Suppressor macrophage treated with lipopolysaccharide for 1 hour (primary cell): ENCODE results near the gene NAIF1.
"Not testable (repeated sequence)": the region's sequence is repeated elsewhere in the genome, so short reads cannot be mapped to it uniquely, and the experiment has no call there.

Source experiments
- DNase-seq, 3 donors: peaks; one replicate each; pipeline ENCODE4 v3.0.0-alpha.2; 2020 to 2022

The NAIF1 gene

DNA sequence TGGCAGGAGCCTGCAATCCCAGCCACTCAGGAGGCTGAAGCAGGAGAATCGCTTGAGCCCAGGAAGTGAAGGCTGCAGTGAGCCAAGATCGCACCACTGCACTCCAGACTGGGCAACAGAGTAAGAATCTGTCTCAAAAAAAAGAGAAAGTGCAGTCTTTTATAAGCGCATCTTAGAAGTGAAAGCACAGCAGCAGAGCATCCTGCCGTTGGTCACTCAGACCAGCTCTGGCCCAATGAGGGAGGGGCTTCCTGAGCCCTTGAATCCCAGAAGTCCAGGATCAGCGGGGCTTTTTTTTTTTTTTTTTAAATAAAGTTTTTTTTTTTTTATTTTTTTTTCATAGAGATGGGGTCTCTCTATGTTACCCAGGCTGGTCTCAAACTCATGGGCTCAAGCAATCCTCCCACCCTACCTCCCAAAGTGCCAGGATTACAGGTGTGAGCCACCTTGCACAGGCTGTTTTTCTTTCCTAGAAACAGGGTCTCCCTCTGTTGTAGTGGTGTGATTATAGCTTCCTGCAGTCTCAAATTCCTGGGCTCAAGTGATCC is 42.3 kb downstream of the NAIF1 start:
- no peak for DNase-seq

DNA sequence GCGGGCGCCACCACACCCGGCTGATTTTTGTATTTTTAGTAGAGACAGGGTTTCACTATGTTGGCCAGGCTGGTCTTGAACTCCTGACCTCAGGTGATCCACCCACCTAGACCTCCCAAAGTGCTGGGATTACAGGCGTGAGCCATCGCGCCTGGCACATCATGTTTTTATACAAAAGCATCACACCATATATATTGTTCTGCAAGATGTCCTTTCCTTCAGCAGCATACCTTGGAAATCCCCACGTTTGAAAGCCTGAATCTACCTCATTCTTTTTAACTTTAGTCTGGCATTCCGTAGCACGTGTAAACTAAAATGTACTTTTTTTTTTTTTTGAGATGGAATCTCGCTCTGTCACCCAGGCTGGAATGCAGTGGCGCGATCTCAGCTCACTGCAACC is 43.4 kb downstream of the NAIF1 start:
- not testable (repeated sequence) for DNase-seq

DNA sequence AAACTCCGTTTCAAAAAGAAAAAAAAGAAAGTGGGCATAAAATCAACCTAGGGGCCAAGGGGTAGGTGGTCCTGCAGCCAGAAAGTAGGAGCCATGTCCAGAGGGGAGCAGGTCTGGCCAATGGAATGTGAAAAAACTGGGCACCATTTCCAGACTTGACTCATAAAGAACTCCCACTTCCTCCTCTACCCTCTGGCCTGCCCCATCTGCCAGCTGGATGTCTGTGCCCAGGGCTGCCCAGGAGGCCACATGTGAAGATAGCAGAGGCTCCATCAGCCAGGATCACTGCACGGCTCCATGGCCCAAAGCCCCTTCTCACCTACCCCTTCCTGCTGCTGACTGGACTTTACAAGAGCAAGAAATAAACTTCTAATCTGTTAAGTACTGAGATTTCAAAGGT is 44.2 kb downstream of the NAIF1 start:
- peak; percentile 45 to 47 (median 45) for DNase-seq

DNA sequence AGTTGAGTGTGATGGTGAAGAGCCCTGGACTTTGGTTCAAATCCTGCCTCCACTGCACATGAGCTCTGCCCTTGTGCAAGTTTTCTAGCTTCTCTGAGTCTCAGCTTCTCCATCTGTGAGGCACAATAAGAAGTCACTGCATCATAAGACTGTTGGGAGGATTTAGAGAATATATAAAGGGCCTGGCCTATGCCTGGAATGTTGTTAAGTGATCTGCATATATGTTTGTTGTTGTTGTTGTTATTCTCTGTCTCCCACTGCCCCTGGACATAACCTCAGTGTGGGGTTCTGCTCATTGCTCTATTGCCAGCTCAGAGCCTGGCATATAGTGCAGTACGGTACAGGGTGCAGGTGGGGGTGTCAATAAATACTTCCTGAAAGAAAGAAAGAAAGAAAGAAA is 46.0 kb downstream of the NAIF1 start:
- DNase-seq, result no peak

DNA sequence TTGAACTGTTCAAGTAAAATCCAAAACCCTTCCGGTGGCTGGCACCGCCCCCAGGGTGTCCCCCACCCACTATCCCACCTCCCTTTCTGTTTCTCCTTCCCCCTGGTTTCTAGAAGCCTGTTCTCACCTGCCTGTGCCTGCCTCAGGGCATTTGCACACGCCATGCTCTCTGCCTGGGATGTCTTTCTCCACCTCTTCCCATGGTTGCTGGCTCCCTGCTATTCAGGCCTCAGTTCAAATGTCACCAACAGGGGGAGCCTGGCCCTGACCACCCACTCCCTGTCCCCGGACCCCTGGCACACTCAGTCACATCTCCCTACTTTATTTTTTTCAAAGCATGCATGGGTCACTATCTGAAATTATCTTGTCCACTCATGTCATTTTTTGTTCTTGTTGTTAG is 46.4 kb downstream of the NAIF1 start:
- DNase-seq, result no peak

DNA sequence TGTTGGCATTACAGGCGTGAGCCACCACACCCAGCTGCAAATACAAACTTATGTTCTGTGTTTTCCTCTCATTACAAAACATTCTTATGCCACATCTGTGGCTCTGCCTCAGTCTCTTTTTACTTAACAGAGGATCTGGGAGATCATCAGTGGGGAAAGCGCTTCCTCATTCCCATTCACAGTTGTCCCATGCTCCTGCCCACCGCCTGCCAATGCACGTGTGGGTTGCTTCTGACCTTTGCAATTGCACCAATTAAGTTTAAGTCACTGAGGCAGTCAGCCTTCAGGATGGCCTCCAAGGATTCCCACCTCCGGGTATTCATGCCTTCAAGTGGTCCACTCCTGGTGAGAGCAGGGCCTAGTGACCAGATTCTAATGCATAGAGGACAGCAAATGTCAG is 51.4 kb downstream of the NAIF1 start:
- DNase-seq, result peak in 1 of 3 donors; percentile 23
